GM04504 (cell line): ENCODE results near the gene SFT2D1.
"Not testable (repeated sequence)": the region's sequence is repeated elsewhere in the genome, so short reads cannot be mapped to it uniquely, and the experiment has no call there.

Experiments used
- DNase-seq: peaks from one replicate; pipeline ENCODE4 v3.0.0-alpha.2; 2012; ENCODE audit warnings: low read depth

The SFT2D1 gene

GRCh38 chr6:166342349-166343149 lies at the start of gene SFT2D1:
SFT2D1 (minus strand) TSS chr6:166342545; CDS start chr6:166342481, 64 bp downstream.
- DNase-seq = peak; percentile 28

GRCh38 chr6:166389119-166389518 lies 46.8 kb upstream of the SFT2D1 start:
- DNase-seq = no peak

DNA sequence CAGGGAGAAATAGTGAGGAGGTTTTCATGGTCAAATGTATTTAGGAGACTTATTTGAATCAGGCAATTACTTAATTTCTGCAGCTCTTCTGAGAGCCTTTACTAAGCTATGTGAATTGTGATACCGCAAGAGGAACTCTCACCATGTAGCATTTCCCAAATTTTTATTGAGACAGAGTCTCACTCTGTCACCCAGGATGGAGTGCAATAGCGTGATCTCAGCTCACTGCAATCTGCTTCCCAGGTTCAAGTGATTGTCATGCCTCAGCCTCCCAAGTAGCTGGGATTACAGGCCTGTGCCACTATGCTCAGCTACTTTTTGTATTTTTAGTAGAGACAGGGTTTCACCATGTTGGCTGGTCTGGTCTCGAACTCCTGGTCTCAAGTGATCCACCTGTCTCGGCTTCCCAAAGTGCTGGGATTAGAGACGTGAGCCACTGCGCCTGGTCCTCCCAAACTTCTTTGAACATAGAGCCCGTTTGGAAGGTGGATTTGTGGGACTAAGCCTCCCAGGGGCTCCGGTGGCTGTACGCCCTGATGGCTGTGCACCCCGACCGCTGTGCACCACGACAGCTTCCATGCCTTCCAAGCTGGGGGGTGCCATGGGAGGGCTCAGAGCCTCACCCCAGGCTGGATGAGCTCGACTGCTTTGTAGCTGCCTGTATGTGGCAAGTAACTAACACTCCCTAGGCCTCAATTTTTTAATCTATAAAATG lies 46.1 kb upstream of the SFT2D1 start:
- DNase-seq = no peak

DNA sequence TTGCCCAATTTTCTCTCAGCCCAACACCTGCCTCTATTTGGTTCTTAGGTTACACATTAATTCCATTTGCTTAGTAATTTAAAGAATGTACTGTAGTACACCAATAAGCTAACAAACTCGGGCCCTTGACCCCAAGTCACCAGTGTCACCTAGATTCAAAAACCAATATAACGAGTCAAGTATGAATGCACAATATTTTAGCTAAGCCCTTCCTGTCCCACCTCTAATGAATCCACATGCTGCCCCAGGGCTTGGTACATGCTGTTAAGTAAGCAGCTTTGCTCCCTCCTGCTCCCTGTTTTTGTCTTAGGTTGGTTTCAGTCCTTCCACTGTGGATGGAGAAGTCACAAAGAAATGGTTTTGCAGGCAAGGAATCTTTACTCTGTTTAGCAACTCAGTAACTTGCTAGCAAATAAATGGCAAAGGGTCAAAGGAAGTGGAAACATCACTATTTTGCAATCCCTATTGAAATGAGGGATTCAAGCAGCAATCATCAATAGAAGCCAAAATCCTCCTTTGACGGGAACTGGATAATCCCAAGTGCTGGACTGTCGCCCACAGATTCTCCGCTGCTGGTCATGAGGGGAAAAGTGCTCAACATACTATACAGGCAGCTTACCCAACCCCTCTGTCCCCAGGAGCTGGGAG lies 45.4 kb upstream of the SFT2D1 start:
- DNase-seq = no peak

GRCh38 chr6:166387098-166387497 lies 44.8 kb upstream of the SFT2D1 start:
- DNase-seq = not testable (repeated sequence)

GRCh38 chr6:166386111-166386510 lies 43.8 kb upstream of the SFT2D1 start:
- no peak for DNase-seq

- DNase-seq = not testable (repeated sequence)
Measured at GRCh38 chr6:166383802-166384363, 41.5 kb upstream of the SFT2D1 start.

- peak; percentile 92 for DNase-seq
Measured at GRCh38 chr6:166382933-166383801, 40.8 kb upstream of the SFT2D1 start, which contains the start of gene MPC1. MPC1 (minus strand) TSS chr6:166382940; CDS start chr6:166382876, 64 bp downstream.

- no peak for DNase-seq
Measured at GRCh38 chr6:166382500-166382932, 40.2 kb upstream of the SFT2D1 start.

DNA sequence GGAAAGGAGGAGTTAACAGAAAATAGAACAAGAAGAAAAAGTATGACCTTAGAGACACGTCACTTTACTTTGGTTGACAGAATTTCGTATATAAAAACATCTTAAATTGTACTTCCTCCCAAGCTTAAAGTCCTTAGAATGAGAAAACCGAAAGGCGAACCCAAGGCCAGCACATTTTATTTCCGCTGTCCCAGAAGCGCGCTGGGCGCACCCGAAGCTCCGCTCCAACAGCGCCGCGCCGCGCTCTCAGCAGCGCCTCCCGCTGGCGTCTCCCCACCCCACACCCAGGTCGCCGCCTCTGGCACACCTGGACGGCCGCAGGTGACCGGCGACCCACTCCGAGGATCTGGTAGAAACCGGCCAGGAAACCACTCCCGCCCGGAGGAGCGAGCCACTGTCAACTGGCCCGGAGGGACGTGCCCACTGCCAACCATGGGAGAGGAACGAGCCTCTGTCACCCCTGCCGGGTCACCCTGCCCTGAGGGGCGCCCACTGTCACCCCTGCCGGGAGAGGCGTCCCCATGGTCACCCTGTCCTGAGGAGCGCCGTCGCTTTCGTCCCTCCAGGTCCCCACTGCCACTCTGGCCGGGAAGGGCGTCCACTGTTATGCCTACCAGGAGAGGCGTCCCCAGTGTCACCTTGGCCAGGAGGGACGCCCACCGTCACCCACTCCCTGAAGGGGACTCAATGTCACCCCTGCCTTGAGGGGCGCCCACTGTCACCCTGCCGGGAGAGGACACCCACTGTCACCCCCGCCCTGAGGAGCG lies 39.6 kb upstream of the SFT2D1 start:
- DNase-seq = peak; percentile 10

GRCh38 chr6:166381381-166381732 lies 39.0 kb upstream of the SFT2D1 start:
- no peak for DNase-seq

DNA sequence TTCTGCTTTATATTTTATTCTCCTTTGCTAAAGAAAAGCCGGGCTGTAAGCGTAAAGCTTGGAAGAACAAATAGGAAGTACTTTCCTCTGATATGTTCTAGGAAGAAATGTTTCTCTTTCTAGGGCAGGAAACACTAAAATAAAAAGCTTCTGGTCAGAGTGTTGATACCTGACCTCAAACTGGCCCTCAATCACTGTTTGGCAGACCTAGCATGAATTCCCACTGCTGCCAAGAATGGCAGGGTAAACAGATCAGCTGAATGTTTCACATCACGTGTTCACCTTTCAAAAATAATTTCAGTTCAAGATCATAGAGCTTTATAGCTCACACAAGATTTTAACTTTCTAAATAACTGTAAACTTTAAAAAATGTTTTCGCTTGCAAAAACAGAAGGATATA lies 37.5 kb upstream of the SFT2D1 start:
- no peak for DNase-seq

DNA sequence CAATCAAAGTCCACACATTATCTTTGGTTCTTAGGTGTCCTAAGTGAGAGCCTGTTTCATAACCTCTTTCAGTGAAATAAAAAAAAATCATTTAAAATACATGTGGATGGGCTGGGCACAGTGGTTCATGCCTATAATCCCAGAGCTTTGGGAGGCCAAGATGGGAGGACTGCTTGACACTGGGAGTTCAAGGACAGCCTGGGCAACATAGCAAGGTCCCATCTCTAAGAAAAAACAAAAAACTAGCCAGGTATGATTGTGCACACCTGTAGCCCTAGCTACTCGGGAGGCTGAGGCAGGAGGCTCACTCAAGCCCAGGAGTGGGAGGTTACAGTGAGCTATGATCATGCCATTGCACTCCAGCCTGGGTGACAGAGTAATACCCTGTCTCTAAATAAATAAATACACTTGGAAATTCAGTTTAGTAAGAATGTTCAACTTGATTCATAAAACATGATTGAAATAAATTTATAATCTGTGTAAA lies 36.8 kb upstream of the SFT2D1 start:
- no peak for DNase-seq

- DNase-seq = no peak
Measured at GRCh38 chr6:166377721-166378120, 35.4 kb upstream of the SFT2D1 start.

DNA sequence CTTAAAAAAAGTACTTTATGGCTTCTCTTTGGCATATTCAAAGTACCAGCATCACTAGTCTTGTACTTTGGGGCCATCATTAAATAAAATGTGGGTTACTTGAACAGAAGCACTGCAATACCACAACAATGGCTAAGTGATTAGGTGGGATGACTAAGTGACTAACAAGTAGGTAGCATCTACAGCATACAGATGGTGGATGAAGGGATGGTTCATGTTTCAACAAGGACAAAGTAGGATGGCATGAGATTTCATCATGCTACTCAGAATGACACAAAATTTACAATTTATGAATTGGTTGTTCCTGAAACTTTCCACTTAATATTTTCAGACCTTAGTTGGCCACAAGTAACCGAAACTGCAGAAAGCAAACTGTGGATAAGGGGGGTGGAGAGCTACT lies 32.7 kb upstream of the SFT2D1 start:
- no peak for DNase-seq

- DNase-seq = no peak
Measured at GRCh38 chr6:166370489-166370888, 28.1 kb upstream of the SFT2D1 start.

DNA sequence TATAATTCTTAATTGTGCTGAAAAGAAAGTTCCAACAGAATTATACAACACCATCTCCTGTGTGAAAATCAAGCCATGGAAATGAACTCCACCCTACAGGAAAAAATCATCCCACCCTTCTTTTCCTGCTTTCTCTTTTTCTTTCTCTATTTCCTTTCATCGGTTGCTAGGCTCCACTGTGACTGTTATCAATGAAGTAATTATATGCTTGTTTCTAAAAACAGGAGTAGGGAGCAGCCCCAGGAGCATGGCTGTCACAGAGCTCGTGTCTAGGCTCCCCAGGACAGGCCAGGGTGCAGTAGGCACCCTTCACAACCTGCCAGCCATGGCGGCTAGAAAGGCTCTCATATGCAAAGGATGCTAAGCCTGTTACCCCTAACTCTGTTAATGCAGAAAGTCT lies 27.4 kb upstream of the SFT2D1 start:
- DNase-seq = no peak

GRCh38 chr6:166366921-166367320 lies 24.6 kb upstream of the SFT2D1 start:
- no peak for DNase-seq

DNA sequence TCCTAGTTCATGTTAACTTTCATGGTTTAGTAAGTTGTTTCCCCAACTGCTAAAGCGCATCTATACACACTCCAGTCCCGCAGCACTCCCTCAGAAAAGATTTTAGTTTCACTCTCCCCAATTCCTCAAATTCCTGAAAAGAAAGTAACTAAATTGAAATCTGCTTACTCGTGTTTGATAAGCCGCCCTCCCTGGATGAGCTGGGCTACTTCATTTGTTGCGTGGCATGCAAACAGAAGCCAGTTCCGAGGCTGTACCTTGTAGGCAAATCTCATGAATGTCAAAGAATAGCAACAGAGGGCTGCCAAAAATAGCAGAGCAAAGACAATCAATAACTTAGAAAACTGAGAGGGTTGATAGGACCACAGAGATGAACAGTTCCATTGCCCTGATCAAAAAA lies 23.5 kb upstream of the SFT2D1 start:
- DNase-seq = no peak

DNA sequence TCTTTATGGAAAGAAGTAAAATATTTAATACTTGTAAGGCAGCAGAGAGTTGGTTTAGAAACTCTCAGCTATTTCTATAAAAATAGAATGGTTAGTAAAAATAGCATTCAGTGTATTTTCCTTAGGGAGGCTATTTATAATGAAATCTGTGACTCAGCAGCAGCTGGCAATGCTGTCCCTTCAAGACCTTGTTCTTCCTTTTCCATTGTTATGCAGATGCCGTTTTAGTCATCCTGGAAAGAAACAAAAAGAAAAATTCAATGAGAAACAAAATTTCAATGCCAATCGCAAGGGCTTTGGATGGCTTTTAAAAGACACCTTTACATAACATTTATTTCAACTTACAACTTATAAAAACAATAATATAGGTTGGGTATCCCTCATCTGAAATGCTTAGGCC lies 22.9 kb upstream of the SFT2D1 start:
- no peak for DNase-seq

GRCh38 chr6:166364456-166364855 lies 22.1 kb upstream of the SFT2D1 start:
- DNase-seq = no peak
